Hematopoietic multipotent progenitor cell treated with erythropoietin and hydrocortisone succinate and interleukin-3 and kit ligand, for 4 days (in vitro differentiated cells): ENCODE measurements around the gene TMEM165.
"Not testable (repeated sequence)": the region's sequence is repeated elsewhere in the genome, so short reads cannot be mapped to it uniquely, and the experiment has no call there.

Source experiments
- DNase-seq: peaks from one replicate; pipeline ENCODE4 v3.0.0-alpha.2; 2015

TMEM165 gene, protein sequence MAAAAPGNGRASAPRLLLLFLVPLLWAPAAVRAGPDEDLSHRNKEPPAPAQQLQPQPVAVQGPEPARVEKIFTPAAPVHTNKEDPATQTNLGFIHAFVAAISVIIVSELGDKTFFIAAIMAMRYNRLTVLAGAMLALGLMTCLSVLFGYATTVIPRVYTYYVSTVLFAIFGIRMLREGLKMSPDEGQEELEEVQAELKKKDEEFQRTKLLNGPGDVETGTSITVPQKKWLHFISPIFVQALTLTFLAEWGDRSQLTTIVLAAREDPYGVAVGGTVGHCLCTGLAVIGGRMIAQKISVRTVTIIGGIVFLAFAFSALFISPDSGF

DNA sequence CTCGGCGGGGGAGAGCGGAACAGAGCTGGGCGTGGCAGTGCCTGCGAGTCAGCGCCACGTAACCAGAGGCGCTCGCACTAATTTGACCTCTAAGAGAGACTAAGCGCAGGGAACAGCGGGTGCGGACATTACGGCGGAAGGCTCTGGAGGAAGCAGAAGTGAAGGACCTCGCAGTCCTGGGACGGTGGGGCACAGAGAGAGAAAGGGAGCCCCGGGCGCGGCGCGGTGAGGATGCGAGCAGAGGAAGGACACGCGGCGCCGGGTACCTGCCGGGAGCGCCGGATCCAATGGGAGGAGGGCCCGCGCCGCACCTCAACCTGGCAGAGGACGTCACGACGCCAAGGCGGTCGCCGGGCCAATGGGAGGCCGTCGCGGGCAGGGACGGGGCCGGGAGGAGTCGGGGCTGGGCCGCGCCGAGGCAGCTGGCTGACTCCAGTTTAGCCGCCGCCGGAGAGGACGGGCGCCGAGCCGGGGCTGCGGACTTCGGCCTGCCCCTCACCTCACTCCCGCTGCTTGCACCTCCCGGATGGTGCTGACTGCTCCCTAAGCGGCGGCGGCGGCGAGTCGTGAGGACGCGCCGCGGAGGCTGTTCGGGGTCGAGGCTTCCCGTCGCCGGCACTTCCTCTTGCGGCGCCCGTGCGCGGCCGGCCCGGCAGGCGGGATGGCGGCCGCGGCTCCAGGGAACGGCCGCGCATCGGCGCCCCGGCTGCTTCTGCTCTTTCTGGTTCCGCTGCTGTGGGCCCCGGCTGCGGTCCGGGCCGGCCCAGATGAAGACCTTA, at the start of gene TMEM165:
TSS of gene TMEM165 (plus strand) at position 429 of the 779 bp plus-strand sequence. CDS start at position 662, 233 bp downstream.
- DNase-seq = peak; percentile 96

DNA sequence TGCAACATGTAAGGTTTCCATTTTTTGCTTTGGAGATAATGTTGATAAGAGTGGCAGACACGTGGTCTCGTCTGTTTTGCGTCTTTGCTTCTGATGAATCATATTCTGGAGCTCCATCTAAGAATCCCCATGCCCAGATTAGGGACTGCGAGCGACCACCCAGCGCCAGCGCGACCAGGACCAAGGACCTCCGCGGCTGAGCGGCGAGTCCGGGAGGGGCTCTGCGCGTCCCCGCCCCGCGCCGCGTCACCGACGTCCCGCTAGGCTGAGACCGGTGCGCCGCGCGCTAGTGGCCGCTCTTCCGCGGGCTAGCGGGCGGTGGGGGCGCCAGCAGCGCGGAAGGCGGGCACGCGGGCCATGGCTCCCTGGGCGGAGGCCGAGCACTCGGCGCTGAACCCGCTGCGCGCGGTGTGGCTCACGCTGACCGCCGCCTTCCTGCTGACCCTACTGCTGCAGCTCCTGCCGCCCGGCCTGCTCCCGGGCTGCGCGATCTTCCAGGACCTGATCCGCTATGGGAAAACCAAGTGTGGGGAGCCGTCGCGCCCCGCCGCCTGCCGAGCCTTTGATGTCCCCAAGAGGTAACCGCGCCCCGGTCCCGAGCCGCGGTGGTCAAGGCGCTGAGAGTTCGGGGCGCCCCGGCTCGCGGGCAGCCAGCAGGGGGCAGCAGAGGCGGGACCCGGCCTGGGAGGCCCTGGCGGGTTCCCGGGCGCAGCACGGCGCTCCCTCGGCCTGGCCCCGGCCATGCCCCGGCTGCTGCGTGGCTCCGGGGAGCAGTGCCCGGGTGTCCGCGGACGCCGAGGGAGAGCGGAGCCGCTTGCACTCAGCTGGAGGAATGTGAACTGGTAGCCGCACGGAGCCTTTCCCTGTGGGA, 49.5 kb upstream of the TMEM165 start, which contains the start of gene SRD5A3:
TSS of gene SRD5A3 (plus strand) at position 263 of the 871 bp plus-strand sequence. CDS start at position 358, 95 bp downstream.
- DNase-seq = peak; percentile 94

DNA sequence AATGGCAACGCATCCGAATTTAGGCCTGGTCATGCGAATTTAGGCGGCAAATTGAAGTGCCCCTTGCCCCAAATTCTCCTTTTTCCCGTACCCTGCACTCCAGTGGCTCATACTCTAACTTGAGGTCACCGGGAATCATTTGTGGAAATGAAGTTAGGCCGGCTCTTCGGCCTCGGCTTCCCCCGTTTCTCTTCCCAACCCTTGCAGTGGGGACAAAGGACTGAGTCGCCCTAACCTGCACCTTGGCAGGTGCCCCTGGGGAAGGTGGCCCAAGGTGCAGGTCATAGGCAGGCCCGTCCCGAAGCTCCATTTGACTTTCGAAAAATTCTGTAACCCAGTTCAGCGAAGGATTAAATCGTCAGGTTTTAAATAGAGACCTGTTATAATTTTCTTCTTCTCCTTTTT, 48.9 kb upstream of the TMEM165 start:
- no peak for DNase-seq

DNA sequence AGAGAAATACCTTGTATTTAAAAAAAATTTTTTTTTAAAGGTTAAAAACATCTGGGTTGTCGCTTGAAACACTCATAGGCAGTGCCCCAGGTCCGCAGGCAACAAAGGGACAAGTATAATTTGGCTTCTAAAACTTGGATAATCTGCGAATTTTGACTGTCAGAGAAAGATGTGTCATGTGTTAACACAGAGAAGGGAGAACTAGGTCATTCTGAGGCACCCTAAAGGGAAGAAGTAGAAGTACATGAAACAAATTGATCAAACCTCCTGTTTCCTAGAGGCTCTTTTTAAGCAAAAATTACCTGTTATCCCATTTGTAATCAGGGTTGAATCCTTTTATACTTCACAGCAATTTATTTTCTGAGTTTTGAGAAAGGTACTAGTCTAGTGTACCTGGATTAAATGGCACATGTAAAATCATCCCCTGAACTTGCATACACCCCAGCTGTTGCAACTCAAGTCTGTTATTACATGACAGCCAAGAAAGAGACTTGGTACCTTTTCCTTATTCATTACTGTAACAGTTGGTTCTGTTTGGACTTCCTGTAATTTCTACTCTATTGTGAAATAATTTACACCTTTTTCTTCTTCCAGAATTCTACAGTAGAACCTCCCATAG, 48.0 kb upstream of the TMEM165 start:
- DNase-seq = peak; percentile 62

DNA sequence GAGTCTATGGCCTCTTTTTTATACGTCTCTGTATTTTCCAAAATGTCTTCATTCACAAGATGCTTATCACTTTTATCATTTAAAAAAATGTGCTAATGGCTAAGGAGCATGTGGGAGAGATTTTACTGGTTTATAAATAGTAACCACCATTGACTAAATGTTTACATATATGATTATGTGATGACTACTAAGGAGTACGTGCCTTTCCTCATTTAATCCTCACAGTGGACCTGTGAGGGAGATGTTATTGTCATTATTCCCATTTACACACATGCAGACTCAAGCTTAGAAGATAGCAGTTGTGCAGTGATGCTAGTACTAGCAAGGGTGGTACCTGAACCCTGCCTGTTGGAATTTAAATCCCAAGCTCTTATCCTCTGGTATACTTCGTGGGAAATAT, 47.3 kb upstream of the TMEM165 start:
- no peak for DNase-seq

DNA sequence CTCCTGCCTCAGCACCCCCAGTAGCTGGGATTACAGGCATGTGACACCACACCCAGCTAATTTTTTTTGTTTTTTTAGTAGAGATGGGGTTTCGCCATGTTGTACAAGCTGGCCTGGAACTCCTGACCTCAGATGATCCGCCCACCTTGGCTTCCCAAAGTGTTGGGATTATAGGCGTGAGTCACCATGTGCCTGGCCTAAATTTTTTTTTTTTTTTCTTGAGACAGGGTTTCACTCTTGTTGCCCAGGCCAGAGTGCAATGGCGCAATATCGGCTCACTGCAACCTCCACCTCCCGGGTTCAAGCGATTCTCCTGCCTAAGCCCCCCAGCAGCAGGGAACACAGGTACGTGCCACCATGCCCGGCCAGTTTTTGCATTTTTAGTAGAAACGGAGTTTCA, 44.9 kb upstream of the TMEM165 start:
- not testable (repeated sequence) for DNase-seq

DNA sequence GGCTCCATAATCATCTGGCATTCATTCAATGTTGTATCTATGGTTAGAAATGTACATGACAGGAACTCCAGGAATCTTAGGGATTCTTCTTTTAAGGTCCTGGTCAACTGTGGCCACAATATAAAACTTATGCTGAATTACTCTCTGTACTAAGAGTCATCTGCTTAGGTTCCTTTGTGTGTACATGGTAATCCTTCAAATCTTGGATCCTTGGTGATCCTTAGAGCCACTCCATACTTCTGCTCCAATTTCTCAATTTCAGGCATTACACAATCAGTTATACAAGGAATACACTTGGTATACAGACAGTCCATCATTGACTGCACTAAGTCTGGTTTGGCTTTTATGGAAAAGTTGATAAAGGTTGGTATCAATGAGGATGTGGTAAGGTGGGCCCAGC, 43.9 kb upstream of the TMEM165 start:
- no peak for DNase-seq

DNA sequence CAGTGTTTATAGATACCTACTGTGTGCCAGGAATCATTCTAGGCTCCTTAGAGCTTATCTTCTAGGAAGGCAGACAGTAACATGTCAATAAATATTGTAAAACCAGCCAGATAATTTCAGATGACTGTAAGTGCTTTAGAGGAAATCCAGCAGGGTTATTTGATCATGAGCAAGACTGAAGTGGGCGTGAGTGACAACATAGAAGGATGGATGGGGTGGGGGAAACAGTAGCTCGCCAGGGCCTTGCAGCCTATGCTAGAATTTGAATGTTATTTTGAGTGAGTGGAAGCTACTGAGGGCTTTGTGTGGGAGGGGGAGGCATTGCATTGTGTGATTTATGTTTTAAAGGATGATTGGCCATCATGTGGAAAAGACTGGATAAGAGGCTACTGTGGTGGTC, 43.0 kb upstream of the TMEM165 start:
- DNase-seq = no peak

DNA sequence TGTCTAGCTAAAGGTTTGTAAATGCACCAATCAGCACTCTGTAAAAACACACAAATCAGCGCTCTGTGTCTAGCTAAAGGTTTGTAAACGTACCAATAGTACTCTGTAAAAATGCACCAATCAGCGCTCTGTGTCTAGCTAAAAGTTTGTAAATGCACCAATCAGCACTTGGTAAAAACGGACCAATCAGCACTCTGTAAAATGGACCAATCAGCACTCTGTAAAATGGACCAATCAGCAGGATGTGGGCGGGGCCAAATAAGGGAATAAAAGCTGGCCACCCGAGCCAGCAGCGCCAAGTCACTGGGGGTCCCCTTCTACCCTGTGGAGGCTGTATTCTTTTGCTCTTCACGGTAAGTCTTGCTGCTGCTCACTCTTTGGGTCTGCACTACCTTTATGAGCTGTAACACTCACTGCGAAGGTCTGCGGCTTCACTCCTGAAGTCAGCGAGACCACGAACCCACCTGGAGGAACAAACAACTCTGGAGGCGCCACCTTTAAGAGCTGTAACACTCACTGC, 42.5 kb upstream of the TMEM165 start:
- not testable (repeated sequence) for DNase-seq

DNA sequence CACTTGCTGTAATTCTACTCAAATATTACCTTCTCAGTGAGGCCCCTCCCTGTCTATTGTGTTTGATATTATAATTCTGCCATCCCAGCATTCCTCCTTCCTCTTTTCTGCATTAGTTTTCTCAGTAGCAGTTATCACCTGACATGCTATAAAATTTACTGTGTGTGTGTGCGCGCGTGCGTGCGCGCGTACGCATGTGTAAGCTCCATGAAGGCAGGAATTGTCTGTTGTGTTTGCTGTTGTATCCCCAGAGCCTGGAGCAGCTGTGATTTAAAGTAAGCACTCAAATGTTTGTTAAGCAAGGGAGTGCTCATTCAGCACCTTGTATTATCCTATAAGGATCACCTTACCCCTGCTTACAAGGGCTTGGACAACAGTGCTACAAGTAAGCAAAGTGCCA, 41.1 kb upstream of the TMEM165 start:
- no peak for DNase-seq

DNA sequence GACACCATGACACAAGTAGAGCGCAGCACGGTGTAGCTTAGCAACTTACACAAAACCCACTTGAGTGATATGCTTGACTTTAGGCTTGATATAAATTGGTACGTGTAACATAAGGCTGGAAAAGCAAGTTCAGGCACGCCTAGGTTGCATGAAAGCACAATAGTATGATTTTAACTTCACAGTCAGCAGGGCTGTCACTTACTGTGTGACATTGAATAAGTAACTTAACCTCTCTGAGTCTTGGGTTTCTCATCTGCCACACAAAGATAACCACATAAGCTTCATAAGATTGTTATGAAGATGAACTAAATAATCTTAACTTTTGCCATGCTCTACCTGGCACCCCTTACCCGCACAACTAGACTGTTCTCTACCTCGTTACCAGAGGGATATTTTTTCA, 40.2 kb upstream of the TMEM165 start:
- no peak for DNase-seq

DNA sequence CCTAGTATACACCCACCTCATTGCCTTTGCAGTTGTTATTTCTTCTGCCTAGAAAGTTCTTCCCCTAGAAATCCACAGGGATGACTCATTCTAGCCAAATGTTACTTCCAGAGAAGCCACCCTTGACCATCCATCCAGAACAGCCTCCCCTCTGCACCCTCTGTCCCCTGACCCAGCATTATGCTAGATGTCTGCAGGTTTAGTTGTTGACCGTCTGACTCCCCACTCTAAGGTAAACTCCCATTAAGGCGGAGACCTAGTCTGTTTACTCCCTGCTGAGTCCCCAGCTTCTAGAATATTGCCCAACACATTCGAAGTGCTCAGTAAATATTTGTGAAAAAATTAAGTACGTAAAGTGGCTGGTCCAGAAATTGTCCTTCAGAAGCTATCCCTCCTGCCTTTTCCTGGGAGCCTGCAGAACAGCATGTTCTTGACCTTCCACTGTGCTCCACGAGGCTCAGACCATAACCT, 38.7 kb upstream of the TMEM165 start:
- no peak for DNase-seq

DNA sequence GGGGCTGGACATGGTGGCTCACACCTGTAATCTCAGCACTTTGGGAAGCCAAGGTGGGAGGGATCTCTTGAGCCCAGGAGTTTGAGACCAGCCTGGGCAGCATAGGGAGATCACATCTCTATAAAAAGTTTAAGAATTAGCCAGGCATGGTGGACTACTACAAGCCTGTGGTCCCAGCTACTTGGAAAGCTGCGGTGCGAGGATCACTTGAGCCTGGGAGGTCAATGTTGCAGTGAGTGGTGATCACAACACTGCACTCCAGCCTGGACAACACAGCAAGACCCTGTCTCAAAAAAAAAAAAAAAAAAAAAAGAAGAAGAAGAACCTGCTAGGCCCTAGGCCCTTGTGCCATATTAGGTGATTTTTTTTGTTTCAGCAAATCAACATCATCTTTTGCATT, 37.5 kb upstream of the TMEM165 start:
- DNase-seq = no peak

DNA sequence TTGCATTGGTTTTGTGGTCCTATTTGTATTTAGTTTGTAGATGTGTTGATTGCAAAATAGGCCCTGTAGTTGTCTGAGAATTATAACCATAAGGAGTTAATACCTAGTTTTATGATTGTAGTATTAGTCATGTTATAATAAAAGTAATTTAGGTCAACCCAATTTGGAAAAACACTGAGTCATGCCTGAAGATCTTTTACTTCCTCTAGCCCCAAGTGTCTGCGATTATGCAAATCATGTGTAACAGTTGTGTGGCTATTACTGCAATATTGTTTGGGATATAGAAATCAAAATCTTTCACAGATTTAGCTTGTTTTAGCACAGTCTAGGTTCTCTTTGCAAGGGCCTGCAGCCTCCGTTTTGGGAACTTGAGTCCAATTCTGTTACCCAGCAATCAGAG, 37.1 kb upstream of the TMEM165 start:
- DNase-seq = peak; percentile 78

DNA sequence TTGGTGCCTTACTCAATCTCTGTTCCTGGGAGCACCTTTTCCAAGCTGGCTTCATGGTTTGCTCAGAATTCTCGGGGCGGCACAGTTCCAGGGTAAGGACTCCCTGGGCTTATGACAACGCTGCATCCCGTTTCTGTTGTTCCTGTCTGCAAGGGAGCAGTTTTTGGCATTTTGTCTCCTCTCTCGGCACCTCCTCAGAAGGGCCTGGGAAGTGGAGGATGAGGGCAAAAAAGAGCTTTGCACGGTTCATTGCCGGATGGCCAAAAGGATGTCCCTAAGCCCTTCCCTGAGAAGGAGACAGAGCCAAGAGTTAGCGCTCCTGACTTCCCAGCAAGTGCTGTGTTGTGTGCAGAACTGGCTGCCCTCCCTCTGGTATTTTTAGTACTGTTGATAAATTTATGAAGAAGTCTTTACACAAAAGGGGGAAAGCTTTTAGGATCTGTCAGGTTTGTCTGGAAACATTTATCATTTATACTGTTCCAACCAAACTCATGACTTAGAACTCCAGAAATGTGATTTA, 36.3 kb upstream of the TMEM165 start:
- DNase-seq = no peak

DNA sequence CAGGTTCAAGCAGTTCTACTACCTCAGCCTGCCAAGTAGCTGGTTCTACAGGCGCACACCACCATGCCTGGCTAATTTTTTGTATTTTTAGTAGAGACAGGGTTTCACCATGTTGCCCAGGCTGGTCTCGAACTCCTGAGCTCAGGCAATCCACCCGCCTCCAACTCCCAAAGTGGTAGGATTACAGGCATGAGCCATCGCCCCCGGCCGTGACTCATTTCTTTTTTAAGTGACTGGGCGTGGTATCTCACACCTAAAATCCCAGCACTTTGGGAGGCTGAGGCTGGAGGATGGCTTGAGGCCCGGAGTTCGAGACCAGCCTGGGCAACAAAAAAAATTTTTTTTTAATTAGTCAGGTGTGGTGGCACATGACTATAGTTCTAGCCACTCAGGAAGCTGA, 32.8 kb upstream of the TMEM165 start:
- DNase-seq = not testable (repeated sequence)

DNA sequence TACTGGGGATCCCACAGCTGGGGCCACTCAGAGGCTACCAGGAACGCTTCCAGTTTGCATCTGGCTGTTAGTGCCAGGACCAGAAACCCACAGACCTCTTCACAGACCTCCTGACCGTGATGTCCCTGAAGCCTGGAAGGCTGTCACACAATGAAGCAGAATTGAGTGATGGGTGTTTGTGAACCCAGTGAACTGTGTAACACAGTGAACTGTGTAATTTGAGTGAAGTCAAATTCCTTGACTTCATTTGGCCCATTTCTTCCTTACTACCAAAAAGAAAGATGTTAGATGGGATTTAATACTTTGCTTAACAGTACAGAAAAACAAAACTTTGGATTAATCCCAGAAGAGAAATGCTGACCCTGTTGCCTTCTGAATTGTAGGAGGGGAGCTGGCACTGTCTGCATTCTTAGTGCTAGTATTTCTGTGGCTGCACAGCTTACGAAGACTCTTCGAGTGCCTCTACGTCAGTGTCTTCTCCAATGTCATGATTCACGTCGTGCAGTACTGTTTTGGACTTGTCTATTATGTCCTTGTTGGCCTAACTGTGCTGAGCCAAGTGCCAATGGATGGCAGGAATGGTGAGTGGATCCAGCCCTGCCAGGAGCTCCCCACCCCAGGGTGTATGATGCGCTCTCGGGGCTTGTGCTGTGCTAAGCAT, 31.9 kb upstream of the TMEM165 start:
- no peak for DNase-seq

DNA sequence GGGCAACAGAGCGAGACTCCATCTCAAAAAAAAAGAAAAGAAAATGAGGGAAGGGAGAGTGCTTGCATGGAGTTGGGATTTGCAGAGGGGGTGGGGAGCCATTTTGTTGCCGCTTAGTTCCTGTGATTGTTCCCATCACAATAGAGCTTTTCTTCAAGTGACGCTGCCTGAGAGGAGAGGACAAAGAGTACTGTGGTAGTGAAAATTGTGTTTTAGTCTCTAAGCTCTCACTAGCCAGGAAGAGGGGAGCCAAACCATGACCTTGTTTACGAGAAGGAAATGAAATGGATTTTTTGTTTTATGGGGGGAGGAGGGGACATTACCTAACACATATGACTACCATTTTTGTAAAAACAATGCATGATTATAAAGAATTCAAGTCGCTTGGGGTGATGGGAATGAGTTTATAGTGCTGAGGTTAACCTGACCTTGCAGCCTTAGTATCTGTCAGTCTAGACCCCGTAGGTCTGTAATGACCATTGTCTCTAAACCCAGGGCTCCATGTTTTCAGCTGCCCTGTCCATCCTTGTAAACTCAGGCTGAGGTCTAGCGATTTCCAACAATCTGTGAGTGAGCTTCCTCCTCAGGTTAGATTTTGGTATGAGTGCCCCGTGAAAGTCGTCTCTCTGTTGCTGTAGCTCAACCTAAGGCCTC, 30.9 kb upstream of the TMEM165 start:
- no peak for DNase-seq

DNA sequence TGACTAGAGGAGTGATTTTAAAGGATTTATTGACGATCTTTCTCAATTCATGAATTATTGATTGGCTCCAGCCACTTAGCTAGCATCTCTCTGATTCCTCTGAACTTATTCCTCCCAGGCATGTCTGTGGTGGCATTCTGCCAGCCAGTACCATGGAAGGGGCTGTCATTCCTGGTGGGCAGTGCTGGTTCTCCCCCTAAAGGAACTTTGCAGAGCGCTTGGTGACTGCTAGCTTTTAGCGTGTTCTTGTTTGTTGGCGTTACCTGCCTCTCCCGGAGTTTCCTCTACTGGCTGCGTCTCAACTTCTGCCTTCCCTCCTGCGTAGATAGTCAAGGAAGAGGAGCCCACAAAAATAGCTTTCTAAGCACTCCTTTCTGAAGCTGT, 30.4 kb upstream of the TMEM165 start:
- DNase-seq = no peak

DNA sequence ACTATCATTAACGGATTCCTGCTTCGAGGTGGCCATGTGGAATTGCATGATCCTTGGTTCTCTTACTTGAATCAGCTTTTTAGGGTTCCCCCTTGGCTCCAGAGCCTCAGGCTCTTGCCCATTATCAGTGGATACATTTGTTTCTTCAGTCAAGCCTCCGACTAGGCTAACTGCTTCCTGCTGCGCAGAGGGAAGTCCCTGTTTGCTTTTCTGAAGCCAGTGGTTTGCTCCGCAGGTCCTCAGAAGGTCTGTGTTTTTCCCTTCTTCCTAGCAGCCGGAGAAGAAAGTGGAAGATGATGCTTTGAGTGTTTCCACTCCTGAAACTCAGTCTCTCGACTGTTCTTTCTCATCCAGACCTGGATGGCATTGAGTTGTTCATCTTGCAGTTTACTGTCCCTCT, 29.1 kb upstream of the TMEM165 start:
- no peak for DNase-seq

DNA sequence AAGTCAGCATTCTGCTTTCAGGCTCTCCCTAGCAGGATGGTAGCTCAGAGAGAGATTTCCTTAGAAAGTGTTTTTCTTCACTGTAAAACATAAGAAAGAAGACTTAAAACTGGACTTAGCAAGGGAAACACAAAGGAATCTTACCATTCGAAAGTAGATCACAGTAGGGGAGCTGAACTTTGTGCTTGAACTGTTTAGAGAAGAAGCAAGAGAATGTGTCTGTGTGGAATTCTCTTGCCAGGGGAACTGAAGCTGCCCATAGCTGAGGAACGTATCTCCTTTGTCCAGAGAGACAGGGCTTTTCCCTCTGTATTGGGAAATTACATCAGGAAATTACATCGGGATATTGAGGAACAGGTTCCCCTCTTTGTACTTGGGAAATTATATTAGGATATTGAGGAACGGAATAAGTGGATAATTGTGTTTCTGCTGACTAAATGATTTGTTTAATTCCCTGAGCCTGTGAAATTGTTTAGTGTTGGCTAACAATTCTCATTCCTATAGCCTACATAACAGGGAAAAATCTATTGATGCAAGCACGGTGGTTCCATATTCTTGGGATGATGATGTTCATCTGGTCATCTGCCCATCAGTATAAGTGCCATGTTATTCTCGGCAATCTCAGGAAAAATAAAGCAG, 28.6 kb upstream of the TMEM165 start:
- no peak for DNase-seq
